GM21717 (cell line): ENCODE data around the gene TMX3.

ENCODE experiments used
- ATAC-seq: cut with Tn5 transposase; IDR thresholded peaks from one replicate; pipeline ENCODE4 v1.9.1; 2021; ENCODE audit warnings: mild to moderate bottlenecking, moderate library complexity; ENCODE audit not compliant: unreplicated experiment

The TMX3 gene

GRCh38 chr18:68714712-68715496 is at the start of gene TMX3:
TMX3 (minus strand) TSS chr18:68715108; CDS start chr18:68714981, 127 bp downstream.
- ATAC-seq = peak; percentile 97

GRCh38 chr18:68764016-68764415 is 49.1 kb upstream of the TMX3 start:
- no peak for ATAC-seq

DNA sequence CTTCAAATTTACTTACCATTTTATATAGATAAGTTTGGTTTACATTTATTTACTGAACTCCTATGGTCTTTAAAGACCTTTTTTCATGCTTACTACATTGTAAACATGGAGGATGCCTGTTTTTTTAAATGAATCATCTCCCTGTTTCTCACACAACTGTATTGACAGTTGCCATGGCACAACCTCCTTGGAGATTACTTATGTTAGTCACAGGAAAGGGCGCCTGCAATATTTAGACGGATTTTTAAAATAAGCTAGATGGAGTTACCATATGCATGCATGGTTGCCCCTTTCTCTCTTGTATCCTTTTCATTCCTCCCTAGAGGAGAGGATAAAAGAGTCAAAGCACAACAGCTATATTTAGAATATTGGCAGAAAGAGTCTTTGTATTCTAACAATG is 48.2 kb upstream of the TMX3 start:
- no peak for ATAC-seq

DNA sequence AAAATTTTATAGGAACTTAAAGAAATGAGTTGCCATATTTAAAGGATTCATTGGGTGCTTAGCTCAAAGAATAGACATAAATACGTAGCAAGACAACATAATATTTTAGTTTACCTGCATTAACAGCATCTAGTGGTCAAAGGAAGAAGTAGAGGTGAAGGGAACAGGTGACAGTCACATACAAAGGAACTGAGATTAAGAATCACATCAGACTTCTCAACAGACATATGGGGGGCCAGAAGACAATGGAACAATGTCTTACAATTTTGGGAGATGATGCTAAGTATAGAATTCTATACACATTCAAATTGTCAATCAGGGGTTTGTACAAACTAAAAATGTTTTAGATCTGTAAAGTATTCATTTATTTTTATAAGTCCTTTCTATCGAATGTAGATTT is 44.4 kb upstream of the TMX3 start:
- no peak for ATAC-seq

DNA sequence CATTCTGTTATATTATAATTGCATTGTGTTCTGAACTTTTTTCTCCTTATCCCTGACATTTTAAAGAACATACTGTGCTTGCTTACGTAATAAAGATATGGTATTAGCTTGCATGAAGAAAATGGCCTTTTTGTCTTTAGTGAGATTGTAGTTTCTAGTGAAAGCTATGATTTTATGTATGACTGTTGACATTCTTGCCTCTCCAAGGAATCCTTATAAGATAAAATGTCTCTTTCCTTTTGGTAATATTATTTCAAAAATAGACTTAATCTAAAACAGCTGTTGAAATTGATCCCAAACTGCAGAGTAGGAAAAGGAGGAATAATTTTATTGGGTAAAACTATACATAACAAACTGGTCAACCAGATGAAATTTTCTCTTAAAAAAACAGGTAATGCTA is 42.2 kb upstream of the TMX3 start:
- ATAC-seq = no peak

DNA sequence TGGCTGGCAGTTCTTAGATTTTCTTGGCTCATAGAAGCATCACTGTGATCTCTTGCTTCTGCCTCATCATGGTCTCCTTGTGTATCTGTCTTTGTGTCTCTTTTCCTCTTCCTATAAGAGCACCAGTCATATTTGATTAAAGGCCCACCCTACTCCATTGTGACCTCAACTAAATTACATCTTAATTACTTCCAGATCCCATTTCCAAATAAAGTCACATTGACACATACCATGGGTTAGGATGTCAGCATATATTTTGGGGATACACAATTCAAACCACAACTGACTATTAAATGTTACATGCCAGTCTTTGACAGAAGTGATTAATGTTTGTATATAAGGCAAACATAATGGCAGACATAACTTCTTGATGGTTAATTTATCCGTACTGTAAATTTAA is 27.3 kb upstream of the TMX3 start:
- ATAC-seq = no peak

DNA sequence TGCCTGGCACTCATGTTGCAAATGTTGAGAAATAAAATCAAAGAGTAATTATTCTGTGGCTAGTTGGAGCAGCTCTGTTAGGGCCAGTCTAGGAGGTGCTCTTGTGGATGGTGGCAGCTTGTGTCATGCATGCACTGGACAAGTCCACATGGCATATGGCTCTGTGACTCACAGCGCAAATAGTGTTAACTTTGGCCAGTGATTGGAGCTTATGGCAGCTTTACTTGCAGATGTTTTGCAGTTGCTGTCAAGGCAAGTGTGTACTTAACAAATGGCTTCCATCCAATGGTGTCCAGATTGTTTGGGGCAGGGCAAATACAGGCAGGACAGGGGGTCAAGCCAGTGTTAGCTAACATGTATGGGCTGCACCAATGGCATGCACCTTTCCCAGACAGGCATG is 26.1 kb upstream of the TMX3 start:
- ATAC-seq = no peak

- ATAC-seq = no peak
Observed at GRCh38 chr18:68739462-68739861, 24.6 kb upstream of the TMX3 start.

DNA sequence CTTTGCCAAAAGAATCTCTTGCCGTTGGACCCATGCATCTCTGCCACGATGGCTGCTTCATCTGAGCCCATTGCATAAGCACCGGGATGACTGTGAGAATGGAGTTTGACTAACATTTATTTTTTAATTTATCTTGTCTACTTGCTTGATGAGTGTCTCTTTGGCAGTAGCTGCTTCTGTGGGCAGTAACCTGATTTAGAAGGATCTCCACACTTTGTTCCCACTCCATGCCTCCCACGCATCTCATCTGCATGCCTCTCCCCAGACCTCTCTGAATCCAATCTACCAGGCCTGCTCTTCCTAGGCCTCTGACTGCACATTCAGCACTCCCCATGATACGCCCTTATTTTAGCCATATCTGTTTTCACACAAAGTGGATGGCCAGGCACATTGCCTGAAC is 23.7 kb upstream of the TMX3 start:
- ATAC-seq = no peak

- ATAC-seq = peak; percentile 84
Observed at GRCh38 chr18:68735483-68736343, 20.8 kb upstream of the TMX3 start.

GRCh38 chr18:68734308-68734707 is 19.4 kb upstream of the TMX3 start:
- ATAC-seq = no peak

- ATAC-seq = no peak
Observed at GRCh38 chr18:68733707-68734106, 18.8 kb upstream of the TMX3 start.

- ATAC-seq = no peak
Observed at GRCh38 chr18:68728081-68728700, 13.3 kb upstream of the TMX3 start.

GRCh38 chr18:68727506-68727905 is 12.6 kb upstream of the TMX3 start:
- no peak for ATAC-seq

- no peak for ATAC-seq
Observed at GRCh38 chr18:68725346-68725745, 10.4 kb upstream of the TMX3 start.

- no peak for ATAC-seq
Observed at GRCh38 chr18:68724021-68724420, 9.1 kb upstream of the TMX3 start.

- no peak for ATAC-seq
Observed at GRCh38 chr18:68723539-68723938, 8.6 kb upstream of the TMX3 start.

DNA sequence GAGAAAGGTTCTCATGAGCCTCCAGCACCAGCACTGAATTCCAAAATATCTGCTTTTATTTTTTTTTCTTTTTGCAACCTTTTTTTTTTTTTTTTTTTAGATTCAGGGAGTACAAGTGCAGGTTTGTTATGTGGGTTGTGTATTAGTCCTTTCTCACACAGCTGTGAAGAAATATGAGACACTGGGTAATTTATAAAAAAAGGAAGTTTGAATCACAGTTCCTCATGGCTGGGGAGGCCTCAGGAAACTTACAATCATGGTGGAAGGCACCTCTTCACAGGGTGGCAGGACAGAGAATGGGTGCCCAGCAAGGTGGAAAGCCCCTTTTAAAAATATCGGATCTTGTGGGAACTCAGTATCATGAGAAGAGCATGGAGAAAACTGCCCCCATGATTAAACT is 7.9 kb upstream of the TMX3 start:
- no peak for ATAC-seq

- ATAC-seq = peak; percentile 85
Observed at GRCh38 chr18:68721681-68722583, 7.0 kb upstream of the TMX3 start.

DNA sequence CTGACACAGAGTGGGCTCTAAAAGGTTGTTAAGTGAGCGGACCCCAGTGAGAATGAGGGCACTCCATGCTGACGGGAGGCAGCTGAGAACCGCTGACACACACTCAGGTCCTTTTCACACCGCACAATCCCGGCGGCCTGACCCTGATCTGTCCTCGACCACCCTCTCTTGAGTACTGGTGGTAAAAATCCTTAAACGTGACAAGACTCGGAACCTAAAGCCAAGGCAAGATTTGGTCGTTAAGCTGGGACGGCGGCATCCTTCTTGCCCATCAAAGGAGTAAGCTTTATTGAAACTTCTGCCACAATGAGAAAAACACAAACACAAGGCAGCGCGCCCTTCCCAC is 569 bp downstream of the TMX3 start:
- peak; percentile 25 for ATAC-seq

DNA sequence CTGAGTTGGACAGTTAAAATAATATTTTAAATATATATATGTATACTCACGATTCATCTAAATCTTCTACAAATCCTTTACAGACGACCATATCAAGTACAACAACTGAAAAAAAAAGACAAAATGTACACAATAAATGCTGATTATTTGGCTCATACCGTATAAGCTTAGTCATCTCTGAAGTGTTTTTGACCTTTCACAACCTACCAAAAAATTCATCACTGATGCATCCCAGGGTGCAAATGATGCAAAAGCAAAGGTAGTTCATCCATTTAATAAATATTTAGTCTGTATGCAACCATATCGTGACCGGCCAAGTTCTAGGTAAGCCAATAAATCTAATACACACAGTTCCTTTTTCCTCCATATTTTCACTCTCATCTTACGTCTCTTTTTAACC is 1.1 kb downstream of the TMX3 start:
- ATAC-seq = no peak
